Jurkat, Clone E6-1 (cell line): ENCODE results near the gene TNFAIP6.
"Not testable (repeated sequence)": the region's sequence is repeated elsewhere in the genome, so short reads cannot be mapped to it uniquely, and the experiment has no call there.

Experiments
- DNase-seq: peaks from one replicate; pipeline ENCODE4 v3.0.0-alpha.2; 2011; ENCODE audit warnings: low read depth, low spot score
- H3K4me3 ChIP-seq: 2 replicates; pipeline ENCODE4 v1.5.1; 2011; ENCODE audit warnings: mild to moderate bottlenecking, low read length, control low read depth, moderate library complexity

The TNFAIP6 gene

DNA sequence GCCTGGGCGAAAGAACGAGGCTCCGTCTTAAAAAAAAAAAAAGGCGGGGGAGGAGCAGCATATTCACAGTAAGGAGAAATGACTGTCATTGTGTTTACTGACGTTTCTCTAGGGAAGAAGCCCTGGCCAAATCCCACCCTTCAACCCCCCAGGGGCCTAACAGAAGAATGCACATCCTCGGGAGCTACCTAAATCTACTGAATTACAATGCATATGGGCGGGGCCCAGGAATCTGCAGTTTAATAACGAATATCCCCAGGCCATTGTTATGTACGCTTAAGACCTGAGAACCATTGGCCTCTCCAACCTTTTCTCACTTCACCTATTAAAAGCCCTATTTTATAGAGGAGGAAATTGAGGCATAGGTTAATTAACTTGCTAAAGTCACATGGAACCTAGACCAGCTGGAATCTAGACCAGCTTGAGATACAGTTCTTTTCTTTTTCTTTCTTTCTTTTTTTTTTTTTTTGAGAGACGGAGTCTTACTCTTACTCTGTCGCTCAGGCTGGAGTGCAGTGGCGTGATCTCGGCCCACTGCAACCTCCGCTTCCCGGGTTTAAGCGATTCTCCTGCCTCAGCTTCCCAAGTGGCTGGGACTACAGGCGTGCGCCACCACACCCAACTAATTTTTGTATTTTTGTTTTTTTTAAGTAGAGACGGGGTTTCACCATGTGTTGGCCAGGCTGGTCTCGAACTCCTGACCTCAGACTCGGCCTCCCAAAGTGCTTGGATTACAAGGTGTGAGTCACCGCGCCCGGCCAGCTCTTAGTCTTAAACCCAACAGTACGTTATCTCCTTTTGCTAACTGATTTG is 51.6 kb downstream of the TNFAIP6 start:
- DNase-seq, result no peak
- peak overlapping the region; percentile 94 for H3K4me3 ChIP-seq

DNA sequence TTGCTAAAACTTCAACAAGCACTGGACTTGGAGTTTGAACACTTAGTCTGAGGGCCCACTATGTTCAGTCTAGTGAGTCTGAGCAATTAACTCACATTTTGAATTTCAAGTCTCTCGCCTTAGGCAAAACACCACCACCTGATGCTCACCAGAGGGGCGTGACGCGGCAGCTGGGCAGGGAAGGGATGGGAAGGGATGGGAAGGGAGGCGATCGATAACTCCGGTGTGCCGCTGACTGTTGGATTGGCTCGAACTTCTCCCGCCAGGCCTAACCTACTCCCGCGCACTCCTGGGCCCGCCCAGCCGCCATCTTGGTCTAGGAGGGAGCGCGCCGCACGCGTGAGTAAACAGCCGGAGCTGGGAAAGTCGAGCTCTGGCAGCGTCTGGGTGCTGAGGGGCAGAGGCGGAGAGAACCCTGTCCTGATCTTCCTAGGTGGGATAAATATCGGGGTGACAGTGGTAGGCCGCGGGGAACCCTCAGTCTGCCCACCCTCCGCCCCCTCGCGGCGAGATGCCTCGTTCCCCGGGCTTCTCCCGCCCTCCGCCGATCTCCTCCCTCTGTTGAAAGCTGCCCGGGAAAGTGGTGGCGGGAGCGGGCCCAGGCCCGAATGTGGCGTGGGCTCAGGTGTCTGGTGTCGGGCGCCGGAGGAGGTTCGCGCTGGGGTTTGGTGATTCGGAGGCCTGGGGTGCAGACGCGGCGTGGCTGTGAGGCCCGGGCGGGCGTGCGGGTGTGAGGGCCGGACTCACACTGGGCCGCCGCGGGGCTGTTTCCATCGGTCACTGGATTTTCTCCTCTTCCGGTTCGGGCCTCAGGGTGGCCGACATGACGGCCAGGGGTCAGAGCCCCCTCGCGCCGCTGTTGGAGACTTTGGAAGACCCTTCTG is 52.5 kb downstream of the TNFAIP6 start, which contains the start of gene RIF1:
RIF1 (plus strand) TSS at position 302 of the 884 bp plus-strand sequence; CDS start at position 824, 522 bp downstream.
- DNase-seq, result peak; percentile 80
- peak within 1 kb of the TSS; percentile 94 for H3K4me3 ChIP-seq

DNA sequence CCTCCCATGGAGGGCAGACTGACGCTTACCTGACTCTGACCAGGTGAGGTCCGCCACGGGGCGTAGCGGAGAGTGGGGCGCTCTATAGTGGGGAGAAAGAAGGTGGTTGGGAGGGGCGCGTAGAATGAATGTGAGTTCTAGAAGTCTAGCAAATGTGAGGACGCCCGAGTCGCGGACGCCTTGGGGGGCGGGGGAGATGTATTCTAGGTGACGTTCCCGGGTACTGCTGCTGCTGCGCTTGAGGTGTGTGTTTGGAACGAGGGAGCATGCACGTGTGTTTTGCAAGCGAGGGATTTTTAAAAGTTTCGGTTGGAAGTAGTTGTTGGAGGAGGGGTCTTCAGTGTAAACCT is 53.1 kb downstream of the TNFAIP6 start:
- H3K4me3 ChIP-seq, result peak overlapping the region; percentile 94
- DNase-seq, result peak; percentile 23

- H3K4me3 ChIP-seq, result no peak overlapping the region
- no peak for DNase-seq
Observed at GRCh38 chr2:151417650-151418049, 60.3 kb downstream of the TNFAIP6 start.

DNA sequence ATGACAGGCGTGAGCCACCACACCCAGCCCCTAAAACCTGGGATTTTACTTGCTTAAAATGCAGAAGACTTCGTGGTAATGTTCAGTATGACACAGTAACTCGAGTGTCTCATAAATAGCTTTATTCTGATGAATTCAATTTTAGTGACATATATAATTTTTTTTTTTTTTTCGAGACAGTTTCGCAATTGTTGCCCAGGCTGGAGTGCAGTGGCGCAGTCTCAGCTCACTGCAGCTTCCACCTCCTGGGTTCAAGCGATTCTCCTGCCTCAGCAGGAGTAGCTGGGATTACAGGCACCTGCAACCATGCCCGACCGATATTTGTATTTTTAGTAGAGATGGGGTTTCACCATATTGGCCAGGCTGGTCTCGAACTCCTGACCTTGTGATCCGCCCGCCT is 64.3 kb downstream of the TNFAIP6 start:
- DNase-seq, H3K4me3 ChIP-seq: not testable (repeated sequence)

- no peak overlapping the region for H3K4me3 ChIP-seq
- DNase-seq, result no peak
Observed at GRCh38 chr2:151422917-151423439, 65.6 kb downstream of the TNFAIP6 start.

DNA sequence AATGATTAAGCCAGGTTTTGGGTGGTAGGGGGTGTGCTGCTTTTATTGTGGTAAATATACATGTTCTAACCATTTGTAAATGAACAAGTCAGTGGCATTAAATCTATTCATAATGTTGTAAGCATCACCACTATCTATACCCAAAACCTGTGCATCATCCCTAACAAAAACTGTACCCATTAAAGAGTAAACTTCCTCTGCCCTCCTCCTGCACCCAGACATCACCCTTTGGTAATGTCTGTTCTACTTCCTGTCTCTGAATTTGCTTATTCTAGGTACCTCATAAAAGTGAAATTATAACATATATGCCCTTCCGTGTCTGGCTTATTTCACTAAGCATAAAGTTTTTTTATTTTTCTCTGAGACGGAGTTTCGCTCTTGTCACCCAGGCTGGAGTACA is 66.4 kb downstream of the TNFAIP6 start:
- no peak for DNase-seq
- no peak overlapping the region for H3K4me3 ChIP-seq
